HEK293 (cell line): Measurements from ENCODE around the gene RHBDD1.

ENCODE experiments used
- EGR2 ChIP-seq: fragments of 450-650 bp; formaldehyde crosslinking; IDR thresholded peaks from 2 replicates; pipeline ENCODE4 v1.5.1; 2016; ENCODE audit warnings: low read depth, missing biosample characterization, missing genetic modification characterization
- GLIS2 ChIP-seq: fragments of 450-650 bp; formaldehyde crosslinking; IDR thresholded peaks from 2 replicates; pipeline ENCODE4 v1.5.1; 2016; ENCODE audit warnings: missing biosample characterization, missing genetic modification characterization
- HOXA7 ChIP-seq: sonication (generic); formaldehyde crosslinking; IDR thresholded peaks from 2 replicates; pipeline ENCODE4 v1.8.1; 2022; ENCODE audit warnings: missing genetic modification reagents, borderline replicate concordance
- IKZF3 ChIP-seq: fragments of 450-650 bp; IDR thresholded peaks from 2 replicates; pipeline ENCODE4 v1.5.0; 2018; ENCODE audit warnings: missing biosample characterization, mild to moderate bottlenecking, missing genetic modification characterization, moderate library complexity
- KLF1 ChIP-seq: fragments of 450-650 bp; formaldehyde crosslinking; IDR thresholded peaks from 2 replicates; pipeline ENCODE4 v1.5.1; 2016; ENCODE audit warnings: missing biosample characterization, missing genetic modification characterization
- PATZ1 ChIP-seq: fragments of 450-650 bp; formaldehyde crosslinking; IDR thresholded peaks from 2 replicates; pipeline ENCODE4 v1.5.1; 2016; ENCODE audit warnings: missing biosample characterization, missing genetic modification characterization
- SETDB1 ChIP-seq: IDR thresholded peaks from one replicate; pipeline ENCODE4 v1.6.1; 2017; ENCODE audit warnings: mild to moderate bottlenecking, low read length, moderate library complexity, mixed read lengths; ENCODE audit not compliant: insufficient read length
- ZBTB44 ChIP-seq: fragments of 450-650 bp; IDR thresholded peaks from 2 replicates; pipeline ENCODE4 v1.5.1; 2018; ENCODE audit warnings: missing biosample characterization, mild to moderate bottlenecking, missing genetic modification characterization
- ZFHX2 ChIP-seq: fragments of 450-650 bp; formaldehyde crosslinking; conservative IDR thresholded peaks from 2 replicates; pipeline ENCODE4 v1.5.1; 2016; ENCODE audit warnings: missing biosample characterization, missing genetic modification characterization
- ZFP37 ChIP-seq: fragments of 450-650 bp; formaldehyde crosslinking; IDR thresholded peaks from 2 replicates; pipeline ENCODE4 v1.5.1; 2016; ENCODE audit warnings: missing biosample characterization, missing genetic modification characterization
- ZNF112 ChIP-seq: fragments of 450-650 bp; formaldehyde crosslinking; IDR thresholded peaks from 2 replicates; pipeline ENCODE4 v1.5.0; 2017; ENCODE audit warnings: missing biosample characterization, missing genetic modification characterization
- ZNF19 ChIP-seq: fragments of 450-650 bp; formaldehyde crosslinking; IDR thresholded peaks from 2 replicates; pipeline ENCODE4; 2016; ENCODE audit warnings: missing biosample characterization, missing genetic modification characterization, low read depth
- ZNF2 ChIP-seq: fragments of 450-650 bp; formaldehyde crosslinking; IDR thresholded peaks from 2 replicates; pipeline ENCODE4 v1.5.1; 2016; ENCODE audit warnings: missing biosample characterization, missing genetic modification characterization
- ZNF211 ChIP-seq: fragments of 450-650 bp; formaldehyde crosslinking; IDR thresholded peaks from 2 replicates; pipeline ENCODE4 v1.5.1; 2016; ENCODE audit warnings: low read depth, missing biosample characterization, missing genetic modification characterization
- ZNF24 ChIP-seq: fragments of 450-650 bp; formaldehyde crosslinking; IDR thresholded peaks from 2 replicates; pipeline ENCODE4 v1.5.1; 2016; ENCODE audit warnings: missing biosample characterization, missing genetic modification characterization
- ZNF280C ChIP-seq: fragments of 450-650 bp; formaldehyde crosslinking; IDR thresholded peaks from 2 replicates; pipeline ENCODE4 v1.5.1; 2016; ENCODE audit warnings: missing biosample characterization, missing genetic modification characterization
- ZNF354C ChIP-seq: fragments of 450-650 bp; formaldehyde crosslinking; IDR thresholded peaks from 2 replicates; pipeline ENCODE4 v1.5.1; 2016; ENCODE audit warnings: missing biosample characterization, missing genetic modification characterization, low read depth, borderline replicate concordance
- ZNF37A ChIP-seq: fragments of 450-650 bp; IDR thresholded peaks from 2 replicates; pipeline ENCODE4 v1.5.1; 2018; ENCODE audit warnings: missing biosample characterization, missing genetic modification characterization
- ZNF521 ChIP-seq: fragments of 450-650 bp; formaldehyde crosslinking; IDR thresholded peaks from 2 replicates; pipeline ENCODE4 v1.5.1; 2017; ENCODE audit warnings: missing biosample characterization, mild to moderate bottlenecking, missing genetic modification characterization
- ZNF558 ChIP-seq: fragments of 450-650 bp; formaldehyde crosslinking; IDR thresholded peaks from 2 replicates; pipeline ENCODE4 v1.5.1; 2016; ENCODE audit warnings: missing biosample characterization, missing genetic modification characterization
- ZNF76 ChIP-seq: fragments of 450-650 bp; formaldehyde crosslinking; IDR thresholded peaks from 2 replicates; pipeline ENCODE4; 2016; ENCODE audit warnings: low read depth, missing biosample characterization, missing genetic modification characterization, borderline replicate concordance
- ZNF843 ChIP-seq: fragments of 450-650 bp; formaldehyde crosslinking; IDR thresholded peaks from 2 replicates; pipeline ENCODE4 v1.5.1; 2016; ENCODE audit warnings: missing biosample characterization, missing genetic modification characterization
- TF ChIP-seq, protein P1 (sequence below): fragments of 450-650 bp; formaldehyde crosslinking; IDR thresholded peaks from 2 replicates; pipeline ENCODE4 v1.5.1; 2016; ENCODE audit warnings: missing biosample characterization, missing genetic modification characterization
- TF ChIP-seq, protein P2 (sequence below): fragments of 450-650 bp; formaldehyde crosslinking; IDR thresholded peaks from 2 replicates; pipeline ENCODE4 v1.5.1; 2016; ENCODE audit warnings: missing biosample characterization, missing genetic modification characterization
- TF ChIP-seq, protein P3 (sequence below): fragments of 450-650 bp; formaldehyde crosslinking; IDR thresholded peaks from 2 replicates; pipeline ENCODE4 v1.5.1; 2016; ENCODE audit warnings: missing biosample characterization, missing genetic modification characterization

Gene RHBDD1

DNA sequence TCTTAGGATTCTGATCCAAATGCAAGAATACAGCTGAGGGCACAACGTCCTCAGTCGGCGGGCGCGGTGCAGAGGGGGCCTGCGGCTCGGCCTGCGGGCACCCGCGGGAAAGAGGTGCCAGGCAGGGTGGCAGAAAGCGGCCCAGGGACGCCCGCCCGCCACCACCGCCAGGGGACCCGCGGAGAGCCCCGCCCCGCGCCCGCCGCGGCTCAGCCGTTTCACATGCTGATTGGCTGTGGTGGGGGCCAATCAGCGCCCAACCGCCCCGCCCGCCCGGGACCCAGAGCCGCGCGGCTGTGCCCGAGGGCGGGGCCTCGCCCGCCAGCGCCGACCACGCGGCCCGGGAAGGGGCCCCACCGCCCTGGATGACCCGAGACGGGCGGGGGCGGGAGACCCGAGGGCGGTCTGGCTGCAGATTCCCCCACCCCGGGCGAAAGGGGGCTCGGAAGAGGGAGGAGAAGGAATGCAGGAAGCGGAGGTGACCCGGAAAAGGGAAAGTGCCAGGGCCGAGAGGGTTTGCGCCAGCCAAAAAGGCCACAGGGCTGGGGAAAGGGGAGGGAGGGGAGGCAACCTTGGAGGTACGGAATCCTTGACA lies 44.3 kb upstream of the RHBDD1 start (continued):
- TF ChIP-seq ZNF280C (tag by site-specific recombination) (no peak), IKZF3 (tag by site-specific recombination) (peak; percentile 76), ZNF2 (tag by site-specific recombination) (no peak), ZNF24 (tag by site-specific recombination) (no peak), GLIS2 (tag by site-specific recombination) (peak; percentile 60), KLF1 (tag by site-specific recombination) (peak; percentile 66), ZNF76 (tag by site-specific recombination) (no peak; the same call in 1 of the 2 replicates), ZNF37A (no peak), ZNF354C (tag by site-specific recombination) (no peak), ZBTB44 (peak; percentile 27; the same call in 1 of the 2 replicates), ZNF211 (no peak), ZNF843 (no peak), ZNF521 (tag by site-specific recombination) (no peak), ZFP37 (tag by site-specific recombination) (no peak), SETDB1 (no peak), ZNF558 (no peak), PATZ1 (tag by site-specific recombination) (peak; percentile 79), HOXA7 (CRISPR knock-in tag) (no peak), ZFHX2 (peak; percentile 90), ZNF19 (tag by site-specific recombination) (no peak), EGR2 (peak; percentile 83), ZNF112 (tag by site-specific recombination) (no peak)
- TF ChIP-seq, protein P1, sequence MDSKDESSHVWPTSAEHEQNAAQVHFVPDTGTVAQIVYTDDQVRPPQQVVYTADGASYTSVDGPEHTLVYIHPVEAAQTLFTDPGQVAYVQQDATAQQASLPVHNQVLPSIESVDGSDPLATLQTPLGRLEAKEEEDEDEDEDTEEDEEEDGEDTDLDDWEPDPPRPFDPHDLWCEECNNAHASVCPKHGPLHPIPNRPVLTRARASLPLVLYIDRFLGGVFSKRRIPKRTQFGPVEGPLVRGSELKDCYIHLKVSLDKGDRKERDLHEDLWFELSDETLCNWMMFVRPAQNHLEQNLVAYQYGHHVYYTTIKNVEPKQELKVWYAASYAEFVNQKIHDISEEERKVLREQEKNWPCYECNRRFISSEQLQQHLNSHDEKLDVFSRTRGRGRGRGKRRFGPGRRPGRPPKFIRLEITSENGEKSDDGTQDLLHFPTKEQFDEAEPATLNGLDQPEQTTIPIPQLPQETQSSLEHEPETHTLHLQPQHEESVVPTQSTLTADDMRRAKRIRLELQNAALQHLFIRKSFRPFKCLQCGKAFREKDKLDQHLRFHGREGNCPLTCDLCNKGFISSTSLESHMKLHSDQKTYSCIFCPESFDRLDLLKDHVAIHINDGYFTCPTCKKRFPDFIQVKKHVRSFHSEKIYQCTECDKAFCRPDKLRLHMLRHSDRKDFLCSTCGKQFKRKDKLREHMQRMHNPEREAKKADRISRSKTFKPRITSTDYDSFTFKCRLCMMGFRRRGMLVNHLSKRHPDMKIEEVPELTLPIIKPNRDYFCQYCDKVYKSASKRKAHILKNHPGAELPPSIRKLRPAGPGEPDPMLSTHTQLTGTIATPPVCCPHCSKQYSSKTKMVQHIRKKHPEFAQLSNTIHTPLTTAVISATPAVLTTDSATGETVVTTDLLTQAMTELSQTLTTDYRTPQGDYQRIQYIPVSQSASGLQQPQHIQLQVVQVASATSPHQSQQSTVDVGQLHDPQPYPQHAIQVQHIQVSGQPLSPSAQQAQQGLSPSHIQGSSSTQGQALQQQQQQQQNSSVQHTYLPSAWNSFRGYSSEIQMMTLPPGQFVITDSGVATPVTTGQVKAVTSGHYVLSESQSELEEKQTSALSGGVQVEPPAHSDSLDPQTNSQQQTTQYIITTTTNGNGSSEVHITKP (tag by site-specific recombination) = peak; percentile 65
- TF ChIP-seq, protein P2, sequence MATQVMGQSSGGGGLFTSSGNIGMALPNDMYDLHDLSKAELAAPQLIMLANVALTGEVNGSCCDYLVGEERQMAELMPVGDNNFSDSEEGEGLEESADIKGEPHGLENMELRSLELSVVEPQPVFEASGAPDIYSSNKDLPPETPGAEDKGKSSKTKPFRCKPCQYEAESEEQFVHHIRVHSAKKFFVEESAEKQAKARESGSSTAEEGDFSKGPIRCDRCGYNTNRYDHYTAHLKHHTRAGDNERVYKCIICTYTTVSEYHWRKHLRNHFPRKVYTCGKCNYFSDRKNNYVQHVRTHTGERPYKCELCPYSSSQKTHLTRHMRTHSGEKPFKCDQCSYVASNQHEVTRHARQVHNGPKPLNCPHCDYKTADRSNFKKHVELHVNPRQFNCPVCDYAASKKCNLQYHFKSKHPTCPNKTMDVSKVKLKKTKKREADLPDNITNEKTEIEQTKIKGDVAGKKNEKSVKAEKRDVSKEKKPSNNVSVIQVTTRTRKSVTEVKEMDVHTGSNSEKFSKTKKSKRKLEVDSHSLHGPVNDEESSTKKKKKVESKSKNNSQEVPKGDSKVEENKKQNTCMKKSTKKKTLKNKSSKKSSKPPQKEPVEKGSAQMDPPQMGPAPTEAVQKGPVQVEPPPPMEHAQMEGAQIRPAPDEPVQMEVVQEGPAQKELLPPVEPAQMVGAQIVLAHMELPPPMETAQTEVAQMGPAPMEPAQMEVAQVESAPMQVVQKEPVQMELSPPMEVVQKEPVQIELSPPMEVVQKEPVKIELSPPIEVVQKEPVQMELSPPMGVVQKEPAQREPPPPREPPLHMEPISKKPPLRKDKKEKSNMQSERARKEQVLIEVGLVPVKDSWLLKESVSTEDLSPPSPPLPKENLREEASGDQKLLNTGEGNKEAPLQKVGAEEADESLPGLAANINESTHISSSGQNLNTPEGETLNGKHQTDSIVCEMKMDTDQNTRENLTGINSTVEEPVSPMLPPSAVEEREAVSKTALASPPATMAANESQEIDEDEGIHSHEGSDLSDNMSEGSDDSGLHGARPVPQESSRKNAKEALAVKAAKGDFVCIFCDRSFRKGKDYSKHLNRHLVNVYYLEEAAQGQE (tag by site-specific recombination) = no peak
- TF ChIP-seq, protein P3, sequence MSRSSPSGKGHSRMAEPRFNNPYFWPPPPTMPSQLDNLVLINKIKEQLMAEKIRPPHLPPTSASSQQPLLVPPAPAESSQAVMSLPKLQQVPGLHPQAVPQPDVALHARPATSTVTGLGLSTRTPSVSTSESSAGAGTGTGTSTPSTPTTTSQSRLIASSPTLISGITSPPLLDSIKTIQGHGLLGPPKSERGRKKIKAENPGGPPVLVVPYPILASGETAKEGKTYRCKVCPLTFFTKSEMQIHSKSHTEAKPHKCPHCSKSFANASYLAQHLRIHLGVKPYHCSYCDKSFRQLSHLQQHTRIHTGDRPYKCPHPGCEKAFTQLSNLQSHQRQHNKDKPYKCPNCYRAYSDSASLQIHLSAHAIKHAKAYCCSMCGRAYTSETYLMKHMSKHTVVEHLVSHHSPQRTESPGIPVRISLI (tag by site-specific recombination) = no peak
